Spinal cord (tissue), 10 donors: ENCODE measurements around the gene ACTR1B. TPM values are rescaled to one million over a fixed set of nuclear protein-coding genes. Genes with fewer than 3 reads are reported as not detected.

Source experiments
- DNase-seq, 6 donors: peaks; one replicate each; pipeline versions ENCODE4 v3.0.0 to v3.0.0-alpha.2; 2013 to 2015; ENCODE audit warnings: low spot score in 6 of 6, low read depth in 4 of 6
- H3K27ac ChIP-seq: one replicate; pipeline ENCODE4 v1.5.1; 2013; ENCODE audit warnings: low read depth, low read length, control low read depth
- H3K27me3 ChIP-seq: one replicate; pipeline ENCODE4 v1.6.1; 2013; ENCODE audit warnings: low read length; ENCODE audit not compliant: control insufficient read depth, insufficient read depth
- H3K36me3 ChIP-seq: one replicate; pipeline ENCODE4 v1.6.1; 2013; ENCODE audit warnings: low read length; ENCODE audit not compliant: control insufficient read depth, insufficient read depth
- H3K4me1 ChIP-seq: one replicate; pipeline ENCODE4 v1.6.1; 2013; ENCODE audit warnings: low read length; ENCODE audit not compliant: control insufficient read depth, insufficient read depth
- H3K4me3 ChIP-seq: one replicate; pipeline ENCODE4 v1.5.1; 2013; ENCODE audit warnings: low read depth, low read length, control low read depth
- H3K9me3 ChIP-seq: one replicate; pipeline ENCODE4 v1.6.1; 2013; ENCODE audit warnings: low read length; ENCODE audit not compliant: control insufficient read depth, insufficient read depth
- WGBS: methylation state at CpG from one replicate; pipeline ENCODE4 v1.1.5; 2013; ENCODE audit warnings: missing lambda C conversion rate; ENCODE audit not compliant: insufficient coverage; 5-methylcytosine and 5-hydroxymethylcytosine counted together
- polyA plus RNA-seq, 2 donors: library from polyadenylated mRNA; unstranded; fragments of 120-200 nt; gene quantifications; one replicate each; pipeline ENCODE4 v1.2.1, GENCODE V29; 2013; ENCODE audit not compliant: insufficient read length in 2 of 2
- total RNA-seq, 2 donors: library from RNA; depleted of rRNA in 1 of 2; stranded (reverse); fragments of 120-200 nt in 1 of 2; fragments of >200 nt in 1 of 2; gene quantifications; one replicate each; pipeline versions ENCODE4 v1.2.3 to v1.2.4, GENCODE V29; 2013 to 2014
- donor health status: healthy.

ACTR1B gene
- total and polyA plus RNA-seq, 4 donors, result 44.0 to 77.3 (median 63.8) TPM

- Histone ChIP-seq H3K4me1 (no peaks in the 10 kb centered on the region), H3K9me3 (no peaks in the 10 kb centered on the region), H3K27me3 (no peaks in the 10 kb centered on the region), H3K36me3 (peaks cover 60% of the 10 kb centered on the region), H3K4me3 (no peak overlapping the region), H3K27ac (no peak overlapping the region)
- DNase-seq, result no peak
- 100% methylated on average over 2 of the region's 2 CpGs for WGBS
These were observed 9.1 kb downstream of the ACTR1B start for GRCh38 chr2:97654791-97655190.

- Histone ChIP-seq H3K27me3 (no peaks in the 10 kb centered on the region), H3K4me1 (no peaks in the 10 kb centered on the region), H3K36me3 (peaks cover 60% of the 10 kb centered on the region), H3K27ac (no peak overlapping the region), H3K4me3 (no peak overlapping the region), H3K9me3 (no peaks in the 10 kb centered on the region)
- DNase-seq, result no peak
- 97% methylated on average over 4 of the region's 5 CpGs for WGBS
These were observed 9.5 kb downstream of the ACTR1B start for GRCh38 chr2:97654309-97654708.

GRCh38 chr2:97653874-97654273 lies 10.0 kb downstream of the ACTR1B start:
- Histone ChIP-seq H3K36me3 (peaks cover 59% of the 10 kb centered on the region), H3K27ac (no peak overlapping the region), H3K4me1 (no peaks in the 10 kb centered on the region), H3K9me3 (no peaks in the 10 kb centered on the region), H3K27me3 (no peaks in the 10 kb centered on the region), H3K4me3 (no peak overlapping the region)
- DNase-seq, result no peak
- WGBS, result no CpG with 5 or more reads among the region's 1 CpG

GRCh38 chr2:97653473-97653872 lies 10.4 kb downstream of the ACTR1B start:
- no peak overlapping the region for H3K27ac ChIP-seq
- no peaks in the 10 kb centered on the region for H3K27me3 ChIP-seq
- H3K4me1 ChIP-seq, result no peaks in the 10 kb centered on the region
- H3K4me3 ChIP-seq, result no peak overlapping the region
- peaks cover 56% of the 10 kb centered on the region for H3K36me3 ChIP-seq
- no peaks in the 10 kb centered on the region for H3K9me3 ChIP-seq
- WGBS, result 100% methylated on average over 2 of the region's 2 CpGs
- DNase-seq, result no peak

- peaks cover 8% of the 10 kb centered on the region for H3K4me1 ChIP-seq
- WGBS, result 85% methylated on average over 4 of the region's 4 CpGs
- H3K27me3 ChIP-seq, result no peaks in the 10 kb centered on the region
- no peak overlapping the region for H3K27ac ChIP-seq
- no peak for DNase-seq
- H3K4me3 ChIP-seq, result no peak overlapping the region
- no peaks in the 10 kb centered on the region for H3K9me3 ChIP-seq
- peaks cover 47% of the 10 kb centered on the region for H3K36me3 ChIP-seq
These were observed 12.7 kb downstream of the ACTR1B start for GRCh38 chr2:97651114-97651513.

- no peak overlapping the region for H3K27ac ChIP-seq
- no peak for DNase-seq
- H3K4me1 ChIP-seq, result peaks cover 13% of the 10 kb centered on the region
- H3K36me3 ChIP-seq, result peaks cover 32% of the 10 kb centered on the region
- WGBS, result 88% methylated on average over 1 of the region's 4 CpGs
- H3K27me3 ChIP-seq, result no peaks in the 10 kb centered on the region
- H3K9me3 ChIP-seq, result no peaks in the 10 kb centered on the region
- peak overlapping the region; percentile 88 for H3K4me3 ChIP-seq
These were observed 16.9 kb downstream of the ACTR1B start for GRCh38 chr2:97646977-97647376.

GRCh38 chr2:97645695-97646629 lies 17.9 kb downstream of the ACTR1B start, which contains the start of gene COX5B:
COX5B (plus strand) TSS chr2:97646062; CDS start chr2:97646087, 25 bp downstream.
- WGBS, result under 1% methylated on average over 61 of the region's 63 CpGs
- Histone ChIP-seq H3K27me3 (no peaks in the 10 kb centered on the region), H3K36me3 (peaks cover 30% of the 10 kb centered on the region), H3K9me3 (no peaks in the 10 kb centered on the region), H3K4me1 (peaks cover 13% of the 10 kb centered on the region), H3K27ac (peak within 1 kb of the TSS; percentile 93), H3K4me3 (peak within 1 kb of the TSS; percentile 88)
- peak; percentile 87 to 99 (median 97) for DNase-seq

GRCh38 chr2:97645112-97645694 lies 18.6 kb downstream of the ACTR1B start:
- Histone ChIP-seq H3K9me3 (no peaks in the 10 kb centered on the region), H3K4me1 (peaks cover 13% of the 10 kb centered on the region), H3K27me3 (no peaks in the 10 kb centered on the region), H3K27ac (peak overlapping the region; percentile 93), H3K36me3 (peaks cover 28% of the 10 kb centered on the region), H3K4me3 (peak overlapping the region; percentile 88)
- 4% methylated on average over 19 of the region's 19 CpGs for WGBS
- no peak for DNase-seq

- Histone ChIP-seq H3K36me3 (peaks cover 18% of the 10 kb centered on the region), H3K4me3 (no peak overlapping the region), H3K4me1 (peaks cover 13% of the 10 kb centered on the region), H3K27me3 (no peaks in the 10 kb centered on the region), H3K9me3 (no peaks in the 10 kb centered on the region), H3K27ac (no peak overlapping the region)
- no peak for DNase-seq
- 100% methylated on average over 2 of the region's 4 CpGs for WGBS
These were observed 19.7 kb downstream of the ACTR1B start for GRCh38 chr2:97644023-97644717.
